Nephron progenitor cell (in vitro differentiated cells): Measurements from ENCODE around the gene PRKRA.

Experiments used
- DNase-seq: peaks from one replicate; pipeline ENCODE4 v3.0.0; 2021
- H3K27ac Mint-ChIP-seq: 2 replicates; pipeline ENCODE4 v1.8.0; 2021; ENCODE audit warnings: mild to moderate bottlenecking, moderate library complexity, mixed read lengths
- H3K27me3 Mint-ChIP-seq: 2 replicates; pipeline ENCODE4 v1.8.0; 2021; ENCODE audit warnings: mild to moderate bottlenecking, low read depth, mixed read lengths; ENCODE audit not compliant: poor library complexity
- H3K36me3 Mint-ChIP-seq: 2 replicates; pipeline ENCODE4 v1.8.0; 2021; ENCODE audit warnings: low read depth, mixed read lengths
- H3K4me1 Mint-ChIP-seq: 2 replicates; pipeline ENCODE4 v1.8.0; 2021; ENCODE audit warnings: mixed read lengths
- H3K4me3 Mint-ChIP-seq: 2 replicates; pipeline ENCODE4 v1.8.0; 2021; ENCODE audit warnings: mild to moderate bottlenecking, moderate library complexity, mixed read lengths
- H3K9me3 Mint-ChIP-seq: 2 replicates; pipeline ENCODE4 v1.8.0; 2021; ENCODE audit warnings: mild to moderate bottlenecking, moderate library complexity, mixed read lengths
- CTCF ChIP-seq: fragments of 200-600 bp; sonication (generic); IDR thresholded peaks from 2 replicates; pipeline ENCODE4 v1.5.0; 2021; ENCODE audit warnings: antibody characterized with exemption

The PRKRA gene

GRCh38 chr2:178383718-178384117 is 67.3 kb downstream of the PRKRA start:
- Mint-ChIP-seq H3K4me3 (no peak overlapping the region), H3K27me3 (no peaks in the 10 kb centered on the region), H3K4me1 (peaks cover 5% of the 10 kb centered on the region), H3K36me3 (peaks cover 30% of the 10 kb centered on the region), H3K9me3 (no peaks in the 10 kb centered on the region), H3K27ac (no peak overlapping the region)
- DNase-seq, result no peak
- no peak for TF ChIP-seq CTCF
